HG03457 (cell line): ENCODE measurements around the gene TBX19.
"Not testable (repeated sequence)": the region's sequence is repeated elsewhere in the genome, so short reads cannot be mapped to it uniquely, and the experiment has no call there.

Source experiments
- ATAC-seq: cut with Tn5 transposase; IDR thresholded peaks from one replicate; pipeline ENCODE4 v1.9.1; 2021; ENCODE audit warnings: moderate number of reproducible peaks; ENCODE audit not compliant: unreplicated experiment

Gene TBX19

DNA sequence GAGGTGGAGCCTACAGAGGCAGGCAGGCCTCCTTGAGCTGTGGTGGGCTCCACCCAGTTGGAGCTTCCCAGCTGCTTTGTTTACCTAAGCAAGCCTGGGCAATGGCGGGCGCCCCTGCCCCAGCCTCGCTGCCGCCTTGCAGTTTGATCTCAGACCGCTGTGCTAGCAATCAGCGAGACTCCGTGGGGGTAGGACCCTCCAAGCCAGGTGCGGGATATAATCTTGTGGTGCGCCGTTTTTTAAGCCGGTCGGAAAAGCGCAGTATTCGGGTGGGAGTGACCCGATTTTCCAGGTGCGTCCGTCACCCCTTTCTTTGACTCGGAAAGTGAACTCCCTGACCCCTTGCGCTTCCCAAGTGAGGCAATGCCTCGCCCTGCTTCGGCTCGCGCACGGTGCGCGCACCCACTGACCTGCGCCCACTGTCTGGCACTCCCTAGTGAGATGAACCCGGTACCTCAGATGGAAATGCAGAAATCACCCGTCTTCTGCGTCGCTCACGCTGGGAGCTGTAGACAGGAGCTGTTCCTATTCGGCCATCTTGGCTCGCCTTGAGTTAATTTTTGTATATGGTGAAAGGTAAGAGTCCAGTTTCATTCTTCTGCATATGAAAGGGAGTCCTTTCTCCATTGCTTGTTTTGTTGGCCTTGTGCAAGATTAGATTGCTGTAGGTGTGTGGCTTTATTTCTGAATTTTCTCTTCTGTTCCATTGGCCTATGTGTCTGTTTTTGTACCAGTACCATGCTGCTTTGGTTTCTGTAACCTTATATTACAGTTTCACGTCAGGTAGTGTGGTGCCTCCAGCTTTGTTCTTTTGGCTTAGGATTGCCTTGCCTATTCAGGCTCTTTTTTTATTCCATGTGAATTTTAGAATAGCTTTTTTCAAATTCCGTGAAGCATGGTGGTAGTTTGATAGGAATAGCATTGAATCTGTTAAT, 73.9 kb downstream of the TBX19 start:
- ATAC-seq = not testable (repeated sequence)

DNA sequence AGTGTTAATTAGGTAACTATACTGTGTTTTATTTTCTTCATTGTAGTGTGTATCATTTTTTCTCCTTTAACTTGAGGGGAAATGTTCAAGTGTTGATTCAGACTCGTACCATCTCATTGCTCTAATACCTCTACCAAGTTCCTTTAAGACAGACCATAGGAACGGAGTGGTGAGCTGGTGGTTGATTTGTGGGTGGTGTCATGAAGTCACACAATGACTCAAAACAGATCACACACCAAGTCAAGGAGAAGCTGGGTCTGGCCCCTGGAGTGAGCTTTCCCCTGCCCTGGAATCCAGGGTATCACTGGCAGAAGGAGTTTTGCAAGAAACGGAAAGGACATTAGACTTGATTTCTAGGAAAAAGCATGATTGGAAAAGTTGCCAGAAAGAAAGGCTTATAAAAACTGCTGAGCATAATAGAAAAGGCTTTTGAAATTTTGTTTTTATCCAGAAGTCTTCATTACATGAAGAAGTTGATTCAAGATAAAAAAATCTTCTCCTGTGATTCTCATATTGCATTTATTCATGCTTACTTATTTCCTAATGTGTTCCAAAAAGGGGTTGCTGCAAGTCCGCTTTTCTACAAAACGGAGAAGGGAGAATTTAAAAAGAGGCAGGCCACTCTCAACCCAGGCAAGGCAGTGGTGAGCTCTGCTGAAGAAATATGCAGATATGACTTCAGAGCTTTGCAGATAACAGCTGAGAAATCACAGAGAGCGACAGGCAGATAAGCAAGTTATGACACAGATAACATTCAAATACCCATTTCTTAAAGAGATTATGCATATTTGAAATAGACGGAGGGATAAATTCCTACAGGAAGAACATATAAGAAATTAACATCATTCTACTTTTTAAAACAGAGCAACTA, 79.7 kb downstream of the TBX19 start:
- no peak for ATAC-seq

DNA sequence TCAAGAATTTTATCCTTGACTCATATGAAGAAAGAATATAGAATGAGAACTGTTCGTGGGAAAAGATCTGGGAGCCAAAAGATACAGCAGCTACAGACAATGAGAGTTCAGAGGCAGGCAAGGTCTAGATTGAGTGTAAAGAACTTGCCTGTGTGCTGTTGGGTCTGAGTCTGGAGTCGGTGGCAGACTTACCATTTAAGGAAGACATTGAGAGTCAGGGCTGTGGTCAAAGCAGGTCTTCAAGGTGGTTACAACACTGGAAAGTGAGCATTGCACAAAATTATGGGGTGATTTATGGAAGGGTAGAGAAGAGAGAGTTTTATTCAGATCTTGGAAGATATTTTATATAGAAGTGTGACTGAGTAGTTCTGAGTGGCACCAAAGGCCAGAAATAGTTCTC, 80.6 kb downstream of the TBX19 start:
- ATAC-seq = no peak

DNA sequence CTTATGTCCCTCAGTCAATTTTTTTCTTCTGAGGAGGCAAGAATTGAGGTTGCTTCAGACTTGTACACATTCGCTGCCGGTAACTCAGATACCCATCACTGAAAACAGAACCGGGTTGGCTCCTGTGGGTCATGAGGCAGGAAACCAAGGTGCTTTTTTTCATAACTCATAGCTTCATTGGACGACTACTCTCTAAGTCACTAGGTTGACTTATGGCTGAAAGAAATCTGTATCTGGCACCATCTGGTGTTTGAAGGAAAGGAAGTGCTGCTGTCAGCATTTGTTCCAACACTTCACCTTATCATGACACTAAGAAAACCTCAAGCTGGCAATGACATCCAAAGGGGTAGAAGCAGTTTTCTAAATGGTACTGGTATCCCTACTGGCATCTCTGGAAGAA, 82.3 kb downstream of the TBX19 start:
- ATAC-seq = no peak
